22Rv1 (cell line): ENCODE results near the gene COL5A2.

Experiments
- H3K27ac ChIP-seq: fragments of 450-650 bp; 2 replicates; pipeline ENCODE4 v1.5.1; 2017
- CTCF ChIP-seq: fragments of 450-650 bp; IDR thresholded peaks from 2 replicates; pipeline ENCODE4 v1.5.1; 2017; ENCODE audit warnings: mild to moderate bottlenecking
- ZFX ChIP-seq: fragments of 450-650 bp; IDR thresholded peaks from 2 replicates; pipeline ENCODE4 v1.6.1; 2017; ENCODE audit warnings: antibody characterized with exemption, borderline replicate concordance

The COL5A2 gene

GRCh38 chr2:189015359-189015758 lies 164.2 kb downstream of the COL5A2 start:
- no peak for TF ChIP-seq CTCF
- no peak for TF ChIP-seq ZFX
- no peak overlapping the region for H3K27ac ChIP-seq

GRCh38 chr2:189014449-189015138 lies 165.0 kb downstream of the COL5A2 start:
- H3K27ac ChIP-seq = no peak overlapping the region
- TF ChIP-seq ZFX (no peak), CTCF (no peak)

- H3K27ac ChIP-seq = no peak overlapping the region
- TF ChIP-seq CTCF = no peak
- TF ChIP-seq ZFX = no peak
Observed at GRCh38 chr2:189013671-189014448, 165.7 kb downstream of the COL5A2 start.

- no peak overlapping the region for H3K27ac ChIP-seq
Observed at GRCh38 chr2:189013031-189013430, 166.5 kb downstream of the COL5A2 start.

GRCh38 chr2:189012351-189012750 lies 167.2 kb downstream of the COL5A2 start:
- TF ChIP-seq ZFX (no peak), CTCF (no peak)
- no peak overlapping the region for H3K27ac ChIP-seq

More at GRCh38 chr2:189013031-189013430, 166.5 kb downstream of the COL5A2 start:
- TF ChIP-seq CTCF (no peak), ZFX (no peak)

- no peak overlapping the region for H3K27ac ChIP-seq
- no peak for TF ChIP-seq ZFX
- TF ChIP-seq CTCF = no peak
Observed at GRCh38 chr2:189010536-189010935, 169.0 kb downstream of the COL5A2 start.

GRCh38 chr2:189008555-189009262 lies 170.9 kb downstream of the COL5A2 start:
- no peak overlapping the region for H3K27ac ChIP-seq
- TF ChIP-seq ZFX (no peak), CTCF (no peak)
